Endodermal cell (in vitro differentiated cells): Measurements from ENCODE around the gene BACH1. TPM values are rescaled to one million over a fixed set of nuclear protein-coding genes. Genes with fewer than 3 reads are reported as not detected.

Experiments used
- DNase-seq: peaks from one replicate; pipeline ENCODE4 v3.0.0-alpha.2; 2017
- H3K27ac ChIP-seq: 2 replicates; pipeline ENCODE4 v1.5.1; 2013; ENCODE audit warnings: mild to moderate bottlenecking, low read depth, low read length, moderate library complexity
- H3K27me3 ChIP-seq: 2 replicates; pipeline ENCODE4 v1.6.1; 2013; ENCODE audit warnings: mild to moderate bottlenecking, low read length, moderate library complexity; ENCODE audit not compliant: insufficient read depth, control insufficient read depth, poor library complexity, severe bottlenecking
- H3K36me3 ChIP-seq: 2 replicates; pipeline ENCODE4 v1.7.0; 2013; ENCODE audit warnings: mild to moderate bottlenecking, low read length, moderate library complexity; ENCODE audit not compliant: control insufficient read depth, insufficient read depth
- H3K4me1 ChIP-seq: one replicate; pipeline ENCODE4 v1.7.0; 2013; ENCODE audit warnings: low read length; ENCODE audit not compliant: control insufficient read depth, insufficient read depth
- H3K4me3 ChIP-seq: 2 replicates; pipeline ENCODE4 v1.5.1; 2013; ENCODE audit warnings: mild to moderate bottlenecking, low read length, moderate library complexity
- H3K9ac ChIP-seq: 2 replicates; pipeline ENCODE4 v1.6.1; 2013; ENCODE audit warnings: mild to moderate bottlenecking, low read length, moderate library complexity; ENCODE audit not compliant: poor library complexity, severe bottlenecking; ENCODE audit errors: extremely low read depth
- H3K9me3 ChIP-seq: 2 replicates; pipeline ENCODE4 v1.6.1; 2013; ENCODE audit warnings: mild to moderate bottlenecking, low read length, moderate library complexity; ENCODE audit not compliant: control insufficient read depth
- H3K27ac Mint-ChIP-seq: 2 replicates; pipeline ENCODE4 v1.8.0; 2020; ENCODE audit warnings: mixed read lengths
- H3K27me3 Mint-ChIP-seq: 2 replicates; pipeline ENCODE4 v1.8.0; 2021; ENCODE audit warnings: mild to moderate bottlenecking, mixed read lengths; ENCODE audit not compliant: insufficient read depth
- H3K36me3 Mint-ChIP-seq: 2 replicates; pipeline ENCODE4 v1.8.0; 2020; ENCODE audit warnings: low read depth, mixed read lengths
- H3K4me1 Mint-ChIP-seq: 2 replicates; pipeline ENCODE4 v1.8.0; 2020; ENCODE audit warnings: mixed read lengths
- H3K4me3 Mint-ChIP-seq: 2 replicates; pipeline ENCODE4 v1.8.0; 2020; ENCODE audit warnings: mild to moderate bottlenecking, moderate library complexity, mixed read lengths
- H3K9me3 Mint-ChIP-seq: 2 replicates; pipeline ENCODE4 v1.8.0; 2020; ENCODE audit warnings: mild to moderate bottlenecking, mixed read lengths
- WGBS, 2 experiments: methylation state at CpG; one replicate each; pipeline versions ENCODE4 v1.1.5 to v1.1.7; 2013; ENCODE audit warnings: missing lambda C conversion rate in 2 of 2, mixed read lengths in 1 of 2; ENCODE audit not compliant: insufficient coverage in 1 of 2, insufficient read length in 1 of 2; 5-methylcytosine and 5-hydroxymethylcytosine counted together
- total RNA-seq, 2 donors: library from RNA; stranded (reverse); fragmentation: NEBNext Ultra II Directional in 1 of 2; extraction: Animal tissue kit (Norgen Biotek cat#: 25700) in 1 of 2; gene quantifications; 2 replicates in 1 of 2; 3 replicates in 1 of 2; pipeline ENCODE4 v1.2.1, GENCODE V29; 2021
- TF ChIP-seq, protein P1 (sequence below): fragments of 200-600 bp; sonication (generic); conservative IDR thresholded peaks from 2 replicates; pipeline ENCODE4 v1.5.0; 2021; ENCODE audit warnings: antibody characterized with exemption, mild to moderate bottlenecking

BACH1 gene
- total RNA-seq, 2 donors from 2014 or later = 61.3 to 64.9 TPM

GRCh38 chr21:29290240-29290639, 8.5 kb upstream of the BACH1 start:
- TF ChIP-seq, protein P1, sequence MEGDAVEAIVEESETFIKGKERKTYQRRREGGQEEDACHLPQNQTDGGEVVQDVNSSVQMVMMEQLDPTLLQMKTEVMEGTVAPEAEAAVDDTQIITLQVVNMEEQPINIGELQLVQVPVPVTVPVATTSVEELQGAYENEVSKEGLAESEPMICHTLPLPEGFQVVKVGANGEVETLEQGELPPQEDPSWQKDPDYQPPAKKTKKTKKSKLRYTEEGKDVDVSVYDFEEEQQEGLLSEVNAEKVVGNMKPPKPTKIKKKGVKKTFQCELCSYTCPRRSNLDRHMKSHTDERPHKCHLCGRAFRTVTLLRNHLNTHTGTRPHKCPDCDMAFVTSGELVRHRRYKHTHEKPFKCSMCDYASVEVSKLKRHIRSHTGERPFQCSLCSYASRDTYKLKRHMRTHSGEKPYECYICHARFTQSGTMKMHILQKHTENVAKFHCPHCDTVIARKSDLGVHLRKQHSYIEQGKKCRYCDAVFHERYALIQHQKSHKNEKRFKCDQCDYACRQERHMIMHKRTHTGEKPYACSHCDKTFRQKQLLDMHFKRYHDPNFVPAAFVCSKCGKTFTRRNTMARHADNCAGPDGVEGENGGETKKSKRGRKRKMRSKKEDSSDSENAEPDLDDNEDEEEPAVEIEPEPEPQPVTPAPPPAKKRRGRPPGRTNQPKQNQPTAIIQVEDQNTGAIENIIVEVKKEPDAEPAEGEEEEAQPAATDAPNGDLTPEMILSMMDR = no peak
- H3K36me3 ChIP-seq = no peaks in the 10 kb centered on the region
- Mint-ChIP-seq H3K27me3 (no peaks in the 10 kb centered on the region), H3K36me3 (no peaks in the 10 kb centered on the region), H3K4me1 (no peaks in the 10 kb centered on the region), H3K4me3 (no peak overlapping the region), H3K9me3 (no peaks in the 10 kb centered on the region), H3K27ac (no peak overlapping the region)
- 92 to 100% methylated on average over 1 of the region's 1 CpG for WGBS, 2 experiments
- H3K4me3 ChIP-seq = no peak overlapping the region
- no peak overlapping the region for H3K27ac ChIP-seq
- no peaks in the 10 kb centered on the region for H3K27me3 ChIP-seq
- no peak overlapping the region for H3K9ac ChIP-seq
- H3K4me1 ChIP-seq = no peaks in the 10 kb centered on the region
- H3K9me3 ChIP-seq = no peaks in the 10 kb centered on the region
- DNase-seq = no peak

DNA sequence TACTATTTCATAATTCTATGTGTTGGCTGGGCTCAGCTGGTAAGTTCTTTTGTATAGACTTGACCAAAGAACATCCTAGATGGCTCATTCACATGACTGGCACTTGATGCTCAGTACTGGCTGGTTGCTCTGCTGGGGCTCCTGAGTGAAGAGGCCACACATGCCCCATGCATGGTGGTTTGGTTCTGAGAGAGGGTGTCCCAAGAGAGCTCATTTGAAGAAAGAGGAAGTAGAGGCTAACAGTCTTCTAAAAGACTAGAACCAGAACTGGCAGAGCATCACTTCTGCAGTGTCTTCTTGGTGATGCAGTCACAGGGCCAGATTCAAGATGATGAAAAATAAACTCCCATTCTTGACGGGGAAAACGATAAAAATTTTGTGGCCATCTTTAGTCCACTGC, 5.2 kb upstream of the BACH1 start:
- Histone ChIP-seq H3K9me3 (no peaks in the 10 kb centered on the region), H3K4me1 (no peaks in the 10 kb centered on the region), H3K9ac (no peak overlapping the region), H3K27me3 (no peaks in the 10 kb centered on the region), H3K4me3 (no peak overlapping the region), H3K27ac (no peak overlapping the region), H3K36me3 (no peaks in the 10 kb centered on the region)
- H3K9me3 Mint-ChIP-seq = no peaks in the 10 kb centered on the region
- no peak overlapping the region for H3K4me3 Mint-ChIP-seq
- no peak overlapping the region for H3K27ac Mint-ChIP-seq
- WGBS, 2 experiments = 90 to 96% methylated on average over 2 of the region's 2 CpGs
- no peaks in the 10 kb centered on the region for H3K4me1 Mint-ChIP-seq
- peaks cover 3% of the 10 kb centered on the region for H3K36me3 Mint-ChIP-seq
- TF ChIP-seq, protein P1 = no peak
- no peak for DNase-seq
- H3K27me3 Mint-ChIP-seq = peaks cover 14% of the 10 kb centered on the region

GRCh38 chr21:29295066-29295650, 3.6 kb upstream of the BACH1 start:
- Histone ChIP-seq H3K27ac (no peak overlapping the region), H3K9ac (no peak overlapping the region), H3K9me3 (no peaks in the 10 kb centered on the region), H3K27me3 (no peaks in the 10 kb centered on the region), H3K4me3 (no peak overlapping the region), H3K36me3 (no peaks in the 10 kb centered on the region), H3K4me1 (no peaks in the 10 kb centered on the region)
- Mint-ChIP-seq H3K4me3 (no peak overlapping the region), H3K4me1 (peaks cover 2% of the 10 kb centered on the region), H3K27ac (no peak overlapping the region), H3K9me3 (no peaks in the 10 kb centered on the region), H3K36me3 (peaks cover 3% of the 10 kb centered on the region), H3K27me3 (peaks cover 14% of the 10 kb centered on the region)
- TF ChIP-seq, protein P1 = no peak
- DNase-seq = no peak
- WGBS, 2 experiments = 91 to 96% methylated on average over 9 of the region's 9 CpGs
